GM12878 (cell line): ENCODE measurements around the gene NUBP1. TPM values are rescaled to one million over a fixed set of nuclear protein-coding genes. Genes with fewer than 3 reads are reported as not detected.

Experiments
- ATAC-seq: fragments of 200-7000 bp; cut with Tn5 transposase; 3 replicates; pipeline ENCODE4 v1.9.1; 2020; ENCODE audit warnings: mild to moderate bottlenecking, moderate library complexity
- BruUV-seq: library from RNA; stranded (reverse); fragments of 400-500 nt; replicated peaks from 2 replicates; lab custom pipeline; 2021; lab: Mats Ljungman, UMichigan
- CTCF ChIA-PET: fragments of 300-600 bp; sonication (Branson Sonifier 250); formaldehyde crosslinking; extraction: SDS; loops from one replicate; lab custom pipeline; 2021; ENCODE audit warnings: inconsistent platforms; lab: Yijun Ruan, JAX
- POLR2A ChIA-PET: fragments of 350-600 bp; formaldehyde crosslinking; extraction: SDS; loops from one replicate; lab custom pipeline; 2021; ENCODE audit warnings: inconsistent platforms; lab: Charles Lee
- RAD21 ChIA-PET: fragments of 300-600 bp; sonication (Branson Sonifier 250); formaldehyde crosslinking; loops from one replicate; lab custom pipeline; 2023; ENCODE audit warnings: antibody characterized with exemption; ENCODE audit not compliant: unreplicated experiment; lab: Charles Lee
- SMC1A ChIA-PET: fragments of 300-600 bp; sonication (Branson Sonifier 250); formaldehyde crosslinking; loops from one replicate; lab custom pipeline; 2023; ENCODE audit not compliant: unreplicated experiment, uncharacterized antibody; lab: Charles Lee
- DNase-seq: peaks from one replicate; pipeline ENCODE4 v3.0.0-alpha.2; 2011; ENCODE audit warnings: low read depth, low spot score
- FAIRE-seq: peaks from 3 replicates; lab custom pipeline; 2011; peaks lifted over from hg19 to GRCh38; lab: Jason Lieb, UNC
- H2AFZ ChIP-seq: 2 replicates; pipeline ENCODE4 v1.6.0; 2011; ENCODE audit warnings: low read depth, low read length, control low read depth; ENCODE audit not compliant: control insufficient read depth
- H3K27ac ChIP-seq: 2 replicates; pipeline ENCODE4 v1.5.1; 2011; ENCODE audit warnings: control low read depth; ENCODE audit not compliant: control insufficient read depth, insufficient read depth
- H3K27me3 ChIP-seq, 2 experiments: replicated peaks in 1 of 2; 2 replicates each; pipeline versions ENCODE4 v1.6.0 to v1.6.1; 2011; ENCODE audit warnings: low read length in 1 of 2; ENCODE audit not compliant: control insufficient read depth in 2 of 2, insufficient read depth in 2 of 2
- H3K36me3 ChIP-seq, 2 experiments: 2 replicates each; pipeline ENCODE4 v1.5.1; 2011; ENCODE audit warnings: low read length in 1 of 2; ENCODE audit not compliant: control insufficient read depth in 2 of 2, insufficient read depth in 2 of 2
- H3K4me1 ChIP-seq: 2 replicates; pipeline ENCODE4 v1.6.1; 2011; ENCODE audit warnings: mild to moderate bottlenecking, low read length, moderate library complexity, mixed read lengths; ENCODE audit not compliant: control insufficient read depth, insufficient read depth
- H3K4me2 ChIP-seq: 2 replicates; pipeline ENCODE4 v1.6.0; 2011; ENCODE audit warnings: control low read depth; ENCODE audit not compliant: control insufficient read depth, insufficient read depth
- H3K4me3 ChIP-seq: fragments of 200-600 bp; sonication (generic); 2 replicates; pipeline ENCODE4 v1.5.1; 2016
- H3K79me2 ChIP-seq: 2 replicates; pipeline ENCODE4 v1.6.0; 2011; ENCODE audit warnings: low read length; ENCODE audit not compliant: control insufficient read depth, insufficient read depth
- H3K9ac ChIP-seq: 2 replicates; pipeline ENCODE4 v1.8.0; 2011; ENCODE audit warnings: low read length, control low read depth, mixed read lengths; ENCODE audit not compliant: control insufficient read depth, insufficient read depth
- H3K9me3 ChIP-seq: replicated peaks from 3 replicates; pipeline ENCODE4 v1.5.1; 2011; ENCODE audit warnings: mild to moderate bottlenecking, low read length; ENCODE audit not compliant: control insufficient read depth, insufficient read depth
- H4K20me1 ChIP-seq: 2 replicates; pipeline ENCODE4 v1.6.0; 2011; ENCODE audit not compliant: control insufficient read depth, insufficient read depth
- IKZF1 ChIP-seq: fragments of 450-650 bp; conservative IDR thresholded peaks from 2 replicates; pipeline ENCODE4 v1.6.1; 2017; ENCODE audit warnings: antibody characterized with exemption, mild to moderate bottlenecking
- TCF12 ChIP-seq: IDR thresholded peaks from 2 replicates; pipeline ENCODE4 v1.6.1; 2011; ENCODE audit warnings: low read depth, mild to moderate bottlenecking, low read length
- ZNF217 ChIP-seq: fragments of 450-650 bp; IDR thresholded peaks from 2 replicates; pipeline ENCODE4 v1.6.1; 2017; ENCODE audit warnings: antibody characterized with exemption, mild to moderate bottlenecking
- WGBS: methylation state at CpG from one replicate; pipeline ENCODE4 v1.1.6; 2016; ENCODE audit warnings: low lambda C conversion rate; ENCODE audit not compliant: insufficient replicate concordance, insufficient coverage; ENCODE audit errors: missing lambda C conversion rate; 5-methylcytosine and 5-hydroxymethylcytosine counted together
- in situ Hi-C: fragments of 300-500 bp; cut with MboI; formaldehyde crosslinking; loops from 9 replicates; pipeline ENCODE4 v1.14.3; 2018; ENCODE audit warnings: mixed read lengths
- intact Hi-C: fragments of 100-400 bp; cut with micrococcal nuclease; formaldehyde crosslinking; loops from one replicate; pipeline ENCODE4 v1.14.2; 2022; ENCODE audit not compliant: unreplicated experiment
- polyA plus RNA-seq, 11 experiments: library from polyadenylated mRNA; depleted of rRNA in 4 of 11; unstranded in 6 of 11; stranded (reverse) in 5 of 11; fragments of >200 nt; fragmentation: Nextera tagmentation in 4 of 11; fragmentation: Illumina TruSeq in 1 of 11; extraction: Ambion mirVana in 4 of 11; extraction: Trizol in 1 of 11; gene quantifications; 1 replicate in 1 of 11; 2 replicates in 10 of 11; pipeline versions ENCODE4 v1.2.1 to v1.2.3, GENCODE V29; 2011 to 2016; ENCODE audit warnings: inconsistent platforms in 2 of 11, missing spikeins in 2 of 11, low read depth in 1 of 11
- total RNA-seq, 4 experiments: library from RNA; depleted of rRNA in 3 of 4; stranded (reverse); fragments of >200 nt in 3 of 4; fragmentation: Illumina TruSeq in 1 of 4; extraction: Trizol in 1 of 4; gene quantifications; 2 replicates each; pipeline versions ENCODE4 v1.2.1 to v1.2.3, GENCODE V29; 2013 to 2021
- TF ChIP-seq, protein P1 (sequence below): fragments of 150-350 bp; IDR thresholded peaks from 2 replicates; pipeline ENCODE4 v1.6.1; 2014; ENCODE audit warnings: mild to moderate bottlenecking, low read depth, low read length

Gene NUBP1
- total and polyA plus RNA-seq, 10 of the 15 experiments (the other 5 are each of a cell fraction or from before 2014, with no cell fraction given), result 31.0 to 74.9 (median 58.3) TPM

DNA sequence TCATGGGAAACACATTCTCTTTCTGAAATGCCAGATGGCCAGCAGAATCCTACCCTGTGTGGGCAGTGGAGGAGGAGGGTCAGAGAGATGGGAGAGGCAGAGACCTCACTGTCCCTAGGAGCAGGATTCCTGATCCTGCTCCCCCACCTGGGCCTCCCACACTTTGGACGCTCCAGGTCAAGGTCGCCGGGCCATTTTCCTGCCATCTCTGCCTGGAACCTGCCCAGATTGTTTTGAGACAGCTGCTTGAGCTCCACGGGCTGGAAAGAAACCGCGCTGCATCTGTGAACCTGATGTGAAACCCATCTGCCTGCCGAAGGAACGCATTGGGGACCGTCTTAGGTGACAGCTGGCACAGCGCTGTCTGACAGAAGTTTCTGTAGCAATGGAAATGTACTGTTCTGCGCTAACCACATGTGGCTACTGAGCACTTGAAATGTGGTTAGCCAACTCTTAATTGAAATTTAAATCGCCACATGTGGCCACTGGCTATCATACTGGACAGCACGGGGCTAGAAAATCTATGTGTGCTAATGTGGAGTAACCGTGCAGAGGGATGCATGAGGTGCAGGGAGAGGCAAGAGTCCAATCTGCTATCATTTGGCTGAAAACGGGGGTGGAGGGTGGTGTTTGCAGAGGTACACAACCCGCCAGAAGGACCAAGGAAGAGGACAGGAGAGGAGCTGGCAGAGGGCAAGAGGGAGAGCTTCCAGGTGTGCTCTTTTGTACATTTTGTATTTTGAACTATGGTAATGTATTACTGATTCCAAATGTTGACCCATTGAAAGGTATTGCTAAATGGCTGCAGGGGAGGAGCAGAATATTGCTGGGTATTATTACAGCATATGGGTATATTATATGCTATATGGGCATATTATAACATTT lies 15.4 kb upstream of the NUBP1 start:
- DNase-seq (no peak), ATAC-seq (peak; percentile 92), FAIRE-seq (no peak)
- no peaks in the 10 kb centered on the region for H4K20me1 ChIP-seq
- no peaks in the 10 kb centered on the region for H3K36me3 ChIP-seq
- POLR2A ChIA-PET, result interaction anchor here (0.7 kb wide), 1 partner anchor 494 kb away, joined by 4 read pairs; no protein-coding TSS in a partner anchor
- no peak overlapping the region for H3K9ac ChIP-seq
- SMC1A ChIA-PET, result interaction anchor here (1.2 kb wide), 1 partner anchor 213 kb away, joined by 4 read pairs; no protein-coding TSS in a partner anchor
- intact Hi-C loops, result no loop called here
- no peaks in the 10 kb centered on the region for H3K79me2 ChIP-seq
- CTCF ChIA-PET, result interaction anchor here (0.6 to 1.1 kb wide), 2 partner anchors 32 to 213 kb away, joined by 4 to 7 read pairs; no protein-coding TSS in a partner anchor
- WGBS, result 32% methylated on average over 16 of the region's 16 CpGs
- RAD21 ChIA-PET, result interaction anchor here (0.7 kb wide), 1 partner anchor 207 kb away, joined by 3 read pairs; no protein-coding TSS in a partner anchor
- TF ChIP-seq TCF12 (peak; percentile 76; the same call in 1 of the 2 replicates), ZNF217 (no peak), IKZF1 (0 out of 2 replicates have a peak, but pooled peaks have one; percentile 21)
- TF ChIP-seq, protein P1, sequence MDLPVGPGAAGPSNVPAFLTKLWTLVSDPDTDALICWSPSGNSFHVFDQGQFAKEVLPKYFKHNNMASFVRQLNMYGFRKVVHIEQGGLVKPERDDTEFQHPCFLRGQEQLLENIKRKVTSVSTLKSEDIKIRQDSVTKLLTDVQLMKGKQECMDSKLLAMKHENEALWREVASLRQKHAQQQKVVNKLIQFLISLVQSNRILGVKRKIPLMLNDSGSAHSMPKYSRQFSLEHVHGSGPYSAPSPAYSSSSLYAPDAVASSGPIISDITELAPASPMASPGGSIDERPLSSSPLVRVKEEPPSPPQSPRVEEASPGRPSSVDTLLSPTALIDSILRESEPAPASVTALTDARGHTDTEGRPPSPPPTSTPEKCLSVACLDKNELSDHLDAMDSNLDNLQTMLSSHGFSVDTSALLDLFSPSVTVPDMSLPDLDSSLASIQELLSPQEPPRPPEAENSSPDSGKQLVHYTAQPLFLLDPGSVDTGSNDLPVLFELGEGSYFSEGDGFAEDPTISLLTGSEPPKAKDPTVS, result no peak
- in situ Hi-C loops, result no loop called here
- no peak overlapping the region for H3K4me3 ChIP-seq
- no peak overlapping the region for H3K27ac ChIP-seq
- no peak overlapping the region for H3K4me2 ChIP-seq
- no peak overlapping the region for H2AFZ ChIP-seq
- H3K27me3 ChIP-seq, result no peaks in the 10 kb centered on the region
- no peaks in the 10 kb centered on the region for H3K9me3 ChIP-seq
- BruUV-seq, result no TSS peak
- no peaks in the 10 kb centered on the region for H3K4me1 ChIP-seq
